GM12892 (cell line): Measurements from ENCODE around the gene MRPL40.

ENCODE experiments used
- POLR2A ChIP-seq: IDR thresholded peaks from 2 replicates; pipeline ENCODE4 v1.6.1; 2011; ENCODE audit warnings: low read depth, low read length, control low read depth
- POLR2AphosphoS5 ChIP-seq: IDR thresholded peaks from 2 replicates; pipeline ENCODE4 v1.6.1; 2011; ENCODE audit warnings: low read depth, low read length, control low read depth

- TF ChIP-seq POLR2AphosphoS5 (no peak), POLR2A (no peak)
Observed at GRCh38 chr22:19446603-19447329, 14.4 kb downstream of the MRPL40 start.
